GM21529 (cell line): ENCODE data around the gene NFKBIL1.
A peak's percentile ranks its signal among the peaks of the same experiment; 100 is the strongest.

Experiments used
- ATAC-seq: cut with Tn5 transposase; IDR thresholded peaks from one replicate; pipeline ENCODE4 v1.9.1; 2021; ENCODE audit not compliant: unreplicated experiment

NFKBIL1 gene

DNA sequence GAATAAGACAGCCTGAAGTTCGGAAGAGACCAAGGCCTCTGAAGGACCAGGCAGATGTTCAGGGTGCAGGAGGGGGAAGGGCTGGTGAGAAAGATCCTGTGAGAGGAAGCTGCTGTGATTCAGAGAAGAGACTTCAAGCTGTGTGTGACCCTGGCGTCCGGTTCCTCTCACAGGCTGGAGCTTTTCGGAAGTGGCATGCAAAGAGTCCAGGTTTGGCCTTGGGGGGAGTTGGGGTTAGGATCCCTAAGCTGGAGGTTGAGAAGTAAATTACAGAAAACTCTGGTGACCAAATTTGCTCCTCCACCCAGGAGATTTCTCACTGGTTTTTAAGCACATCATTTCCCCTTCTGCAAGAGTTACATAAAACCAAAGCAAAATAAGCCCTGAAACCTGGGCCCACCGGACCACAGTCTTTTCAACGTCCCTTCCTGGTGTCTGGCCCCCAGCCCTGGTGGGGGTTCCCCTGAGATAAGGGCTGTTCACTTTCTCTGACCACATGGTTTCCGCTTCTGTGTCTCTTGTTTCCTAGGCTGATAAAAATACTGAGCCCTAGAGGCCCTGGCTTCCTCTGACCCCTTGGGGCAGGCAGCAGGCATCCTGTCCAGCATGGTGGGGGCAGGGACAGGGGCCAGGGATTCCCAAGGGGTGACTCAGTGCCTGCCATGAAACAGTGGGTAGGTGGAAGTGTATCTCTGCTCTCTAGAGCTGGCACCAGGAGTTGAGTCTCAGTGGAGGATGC is 12.7 kb downstream of the NFKBIL1 start:
- ATAC-seq, result peak; percentile 64

- no peak for ATAC-seq
Observed at GRCh38 chr6:31560697-31561058, 13.3 kb downstream of the NFKBIL1 start.

GRCh38 chr6:31567531-31568370 is 20.3 kb downstream of the NFKBIL1 start:
- ATAC-seq, result no peak

DNA sequence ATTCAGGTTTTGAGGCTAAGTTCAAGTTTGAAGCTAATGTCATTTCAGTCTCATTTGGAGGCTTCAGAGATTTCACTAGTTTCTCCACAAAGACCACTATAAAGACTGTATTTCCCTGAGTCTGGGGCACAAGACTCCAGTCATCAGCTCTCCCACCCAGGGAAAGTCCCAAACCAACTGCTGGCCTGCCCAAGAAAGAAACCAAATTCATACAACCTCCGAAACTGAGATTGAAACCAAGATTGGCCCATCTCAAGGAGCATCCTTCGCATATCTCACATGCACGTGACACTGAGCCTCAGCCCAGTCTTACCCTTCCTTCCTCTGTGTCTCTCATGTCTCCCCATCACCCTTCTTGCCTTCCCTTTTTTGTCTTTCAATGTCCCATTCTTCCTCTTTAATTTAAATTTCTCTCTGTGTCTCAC is 21.1 kb downstream of the NFKBIL1 start:
- ATAC-seq, result peak; percentile 58

GRCh38 chr6:31569861-31570536 is 22.6 kb downstream of the NFKBIL1 start:
- no peak for ATAC-seq

- ATAC-seq, result peak; percentile 35
Observed at GRCh38 chr6:31572041-31572911, 24.9 kb downstream of the NFKBIL1 start, which contains the start of gene LTA. TSS of gene LTA (plus strand) at chr6:31572289. CDS start at chr6:31572743, 454 bp downstream.

GRCh38 chr6:31573239-31574105 is 26.1 kb downstream of the NFKBIL1 start:
- ATAC-seq, result no peak

DNA sequence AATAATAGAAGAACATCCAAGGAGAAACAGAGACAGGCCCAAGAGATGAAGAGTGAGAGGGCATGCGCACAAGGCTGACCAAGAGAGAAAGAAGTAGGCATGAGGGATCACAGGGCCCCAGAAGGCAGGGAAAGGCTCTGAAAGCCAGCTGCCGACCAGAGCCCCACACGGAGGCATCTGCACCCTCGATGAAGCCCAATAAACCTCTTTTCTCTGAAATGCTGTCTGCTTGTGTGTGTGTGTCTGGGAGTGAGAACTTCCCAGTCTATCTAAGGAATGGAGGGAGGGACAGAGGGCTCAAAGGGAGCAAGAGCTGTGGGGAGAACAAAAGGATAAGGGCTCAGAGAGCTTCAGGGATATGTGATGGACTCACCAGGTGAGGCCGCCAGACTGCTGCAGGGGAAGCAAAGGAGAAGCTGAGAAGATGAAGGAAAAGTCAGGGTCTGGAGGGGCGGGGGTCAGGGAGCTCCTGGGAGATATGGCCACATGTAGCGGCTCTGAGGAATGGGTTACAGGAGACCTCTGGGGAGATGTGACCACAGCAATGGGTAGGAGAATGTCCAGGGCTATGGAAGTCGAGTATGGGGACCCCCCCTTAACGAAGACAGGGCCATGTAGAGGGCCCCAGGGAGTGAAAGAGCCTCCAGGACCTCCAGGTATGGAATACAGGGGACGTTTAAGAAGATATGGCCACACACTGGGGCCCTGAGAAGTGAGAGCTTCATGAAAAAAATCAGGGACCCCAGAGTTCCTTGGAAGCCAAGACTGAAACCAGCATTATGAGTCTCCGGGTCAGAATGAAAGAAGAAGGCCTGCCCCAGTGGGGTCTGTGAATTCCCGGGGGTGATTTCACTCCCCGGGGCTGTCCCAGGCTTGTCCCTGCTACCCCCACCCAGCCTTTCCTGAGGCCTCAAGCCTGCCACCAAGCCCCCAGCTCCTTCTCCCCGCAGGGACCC is 27.0 kb downstream of the NFKBIL1 start:
- ATAC-seq, result no peak

GRCh38 chr6:31575335-31575901 is 28.0 kb downstream of the NFKBIL1 start, which contains the start of gene TNF:
TSS of gene TNF (plus strand) at chr6:31575565. CDS start at chr6:31575742, 177 bp downstream.
- no peak for ATAC-seq

- ATAC-seq, result no peak
Observed at GRCh38 chr6:31575952-31576685, 28.7 kb downstream of the NFKBIL1 start.

DNA sequence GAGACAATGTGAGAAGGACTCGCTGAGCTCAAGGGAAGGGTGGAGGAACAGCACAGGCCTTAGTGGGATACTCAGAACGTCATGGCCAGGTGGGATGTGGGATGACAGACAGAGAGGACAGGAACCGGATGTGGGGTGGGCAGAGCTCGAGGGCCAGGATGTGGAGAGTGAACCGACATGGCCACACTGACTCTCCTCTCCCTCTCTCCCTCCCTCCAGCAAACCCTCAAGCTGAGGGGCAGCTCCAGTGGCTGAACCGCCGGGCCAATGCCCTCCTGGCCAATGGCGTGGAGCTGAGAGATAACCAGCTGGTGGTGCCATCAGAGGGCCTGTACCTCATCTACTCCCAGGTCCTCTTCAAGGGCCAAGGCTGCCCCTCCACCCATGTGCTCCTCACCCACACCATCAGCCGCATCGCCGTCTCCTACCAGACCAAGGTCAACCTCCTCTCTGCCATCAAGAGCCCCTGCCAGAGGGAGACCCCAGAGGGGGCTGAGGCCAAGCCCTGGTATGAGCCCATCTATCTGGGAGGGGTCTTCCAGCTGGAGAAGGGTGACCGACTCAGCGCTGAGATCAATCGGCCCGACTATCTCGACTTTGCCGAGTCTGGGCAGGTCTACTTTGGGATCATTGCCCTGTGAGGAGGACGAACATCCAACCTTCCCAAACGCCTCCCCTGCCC is 29.6 kb downstream of the NFKBIL1 start:
- ATAC-seq, result no peak

- ATAC-seq, result no peak
Observed at GRCh38 chr6:31577579-31577966, 30.2 kb downstream of the NFKBIL1 start.

DNA sequence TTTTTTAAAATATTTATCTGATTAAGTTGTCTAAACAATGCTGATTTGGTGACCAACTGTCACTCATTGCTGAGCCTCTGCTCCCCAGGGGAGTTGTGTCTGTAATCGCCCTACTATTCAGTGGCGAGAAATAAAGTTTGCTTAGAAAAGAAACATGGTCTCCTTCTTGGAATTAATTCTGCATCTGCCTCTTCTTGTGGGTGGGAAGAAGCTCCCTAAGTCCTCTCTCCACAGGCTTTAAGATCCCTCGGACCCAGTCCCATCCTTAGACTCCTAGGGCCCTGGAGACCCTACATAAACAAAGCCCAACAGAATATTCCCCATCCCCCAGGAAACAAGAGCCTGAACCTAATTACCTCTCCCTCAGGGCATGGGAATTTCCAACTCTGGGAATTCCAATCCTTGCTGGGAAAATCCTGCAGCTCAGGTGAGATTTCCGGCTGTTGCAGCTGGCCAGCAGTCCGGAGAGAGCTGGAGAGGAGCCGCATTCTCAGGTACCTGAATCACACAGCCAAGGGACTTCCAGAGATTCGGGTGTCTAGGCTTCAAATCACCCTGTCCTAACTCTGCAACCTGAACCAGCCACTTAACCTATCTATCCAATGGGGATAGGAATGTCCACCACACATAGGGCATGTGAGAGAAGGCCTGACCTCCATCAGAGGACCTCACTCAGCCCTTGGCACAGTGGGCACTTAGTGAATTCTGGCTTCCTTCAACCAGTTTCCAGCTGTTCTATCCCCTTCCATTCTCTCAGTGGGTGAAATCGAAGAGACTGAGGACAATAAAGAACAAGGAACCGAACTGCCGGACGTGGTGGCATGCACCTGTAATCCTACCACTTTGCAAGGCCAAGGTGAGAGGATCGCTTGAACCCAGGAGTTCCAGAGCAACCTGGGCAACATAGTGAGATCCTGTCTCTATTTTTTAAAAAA is 31.0 kb downstream of the NFKBIL1 start:
- no peak for ATAC-seq

DNA sequence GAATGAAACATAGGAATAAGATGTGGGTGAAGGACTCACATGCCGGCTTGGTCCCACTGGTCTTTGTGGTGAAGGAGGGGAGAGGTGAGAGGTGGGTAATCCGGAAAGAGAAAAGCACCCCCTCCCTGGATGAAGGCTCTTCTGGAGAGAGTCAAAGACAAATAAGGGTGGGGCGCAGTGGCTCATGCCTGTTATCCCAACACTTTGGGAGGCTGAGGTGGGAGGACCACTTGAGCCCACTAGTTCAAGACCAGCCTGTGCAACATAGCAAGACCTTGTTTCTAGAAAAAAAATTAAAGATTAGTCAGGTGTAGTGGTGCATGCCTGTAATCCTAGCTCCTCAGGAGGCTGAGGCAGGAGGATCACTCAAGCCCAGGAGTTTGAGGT is 31.7 kb downstream of the NFKBIL1 start:
- no peak for ATAC-seq

- no peak for ATAC-seq
Observed at GRCh38 chr6:31579546-31580437, 32.4 kb downstream of the NFKBIL1 start.
